ENCODE data around the gene C5orf46. TPM values are rescaled to one million over a fixed set of nuclear protein-coding genes. Genes with fewer than 3 reads are reported as not detected.

C5orf46 gene
- 0.60 TPM in 1 of 2 replicates, not detected in the other for total RNA-seq (2014; rRNA removed; shearing (Covaris generic))

DNA sequence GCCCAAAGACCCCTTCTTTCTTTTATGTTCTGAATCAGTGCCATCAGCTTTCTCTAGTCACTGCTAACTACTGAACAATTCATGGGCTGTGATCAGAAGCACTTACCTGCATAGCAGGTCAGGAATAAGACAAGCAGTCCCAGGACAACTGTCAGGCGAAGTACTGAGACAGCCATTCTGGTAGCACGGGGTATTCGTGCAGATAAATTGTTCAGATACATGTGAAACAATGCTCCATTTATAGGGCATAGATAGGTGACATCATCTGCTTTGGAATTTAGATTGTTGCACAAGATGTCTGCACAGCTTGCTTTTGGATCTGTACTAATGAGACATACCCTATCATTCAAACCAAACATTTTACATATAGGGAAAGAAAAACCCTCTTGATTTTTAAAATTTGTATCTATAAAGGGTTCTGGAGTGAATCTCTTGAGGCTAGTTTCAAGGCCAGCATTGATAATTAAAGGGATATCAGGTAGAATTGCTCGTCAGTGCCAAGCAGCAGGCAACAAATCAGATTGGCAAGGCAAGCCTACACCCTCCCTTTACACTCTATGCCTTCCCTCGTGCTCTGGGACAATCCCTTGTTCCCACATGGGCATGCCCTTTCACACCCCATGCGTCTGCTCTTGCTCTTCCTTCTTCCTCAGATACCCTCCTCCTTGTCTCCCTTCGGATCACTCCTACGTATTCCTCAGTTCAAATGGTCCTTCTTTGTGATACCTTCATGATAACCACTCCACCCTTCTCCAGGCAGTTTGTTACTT, at the start of gene C5orf46:
TSS of gene C5orf46 (minus strand) at position 213 of the 770 bp plus-strand sequence. CDS start at position 176, 37 bp downstream.

GRCh38 chr5:147878066-147878759, 28.1 kb downstream of the C5orf46 start, which contains the start of gene SCGB3A2:
Gene SCGB3A2 (plus strand): TSS chr5:147878711. CDS start chr5:147878804, 93 bp downstream.

Other genes with a start within 250 kb of the C5orf46 start
- gene JAKMIP2, start 123.8 kb downstream of the C5orf46 start, total RNA-seq (2014; rRNA removed; shearing (Covaris generic)): 2.5 and 2.6 TPM in 2 replicates
- gene SPINK1, start 74.9 kb downstream of the C5orf46 start, total RNA-seq (2014; rRNA removed; shearing (Covaris generic)): not detected in 2 replicates
- not detected in 2 replicates for gene SCGB3A2, start 27.8 kb downstream of the C5orf46 start, total RNA-seq (2014; rRNA removed; shearing (Covaris generic))
- gene SPINK5, start 157.4 kb upstream of the C5orf46 start, total RNA-seq (2014; rRNA removed; shearing (Covaris generic)): not detected in 2 replicates